A549 treated with CpdA at 1 μM for 4 hours (cell line): ENCODE measurements around the gene AJUBA. TPM values are rescaled to one million over a fixed set of nuclear protein-coding genes. Genes with fewer than 3 reads are reported as not detected.

Source experiments
- total RNA-seq: library from RNA; stranded (reverse); fragments of 200-300 nt; extraction: Qiagen RNA extraction; gene quantifications from 5 replicates; pipeline ENCODE4 v1.2.3, GENCODE V29; 2022; ENCODE audit warnings: low read depth

Gene AJUBA
- 34.2 to 45.0 TPM (median 38.1 TPM) in 5 replicates for total RNA-seq

GRCh38 chr14:22982477-22983245 lies at the start of gene AJUBA:
Gene AJUBA, minus strand, starts transcription at chr14:22982551. Its CDS starts 285 bp downstream, at chr14:22982266.

GRCh38 chr14:23009939-23010726 lies 27.8 kb upstream of the AJUBA start, which contains the start of gene C14orf93:
Gene C14orf93, minus strand, starts transcription at chr14:23010143. Its CDS starts 11,120 bp downstream, at chr14:22999023.

GRCh38 chr14:22929104-22929960 lies 53.0 kb downstream of the AJUBA start, which contains the start of gene PRMT5:
Gene PRMT5, minus strand, starts transcription at chr14:22929376. Its CDS starts 15 bp downstream, at chr14:22929361.

Other genes with a start within 250 kb of the AJUBA start
- 142 to 166 TPM (median 162 TPM) in 5 replicates for gene OXA1L, start 215.9 kb downstream of the AJUBA start, total RNA-seq
- gene SLC7A7, start 167.1 kb downstream of the AJUBA start, total RNA-seq = 9.2 to 15.7 TPM (median 11.5 TPM) in 5 replicates
- gene MRPL52, start 152.7 kb downstream of the AJUBA start, total RNA-seq = 133 to 211 TPM (median 184 TPM) in 5 replicates
- 0.61 to 0.91 TPM (median 0.84 TPM) in 5 replicates for gene MMP14, start 146.0 kb downstream of the AJUBA start, total RNA-seq
- gene LRP10, start 110.8 kb downstream of the AJUBA start, total RNA-seq = 60.9 to 85.0 TPM (median 77.1 TPM) in 5 replicates
- gene REM2, start 99.3 kb downstream of the AJUBA start, total RNA-seq = 0.26 to 0.38 TPM (median 0.33 TPM) in 5 replicates
- 66.0 to 72.5 TPM (median 68.1 TPM) in 5 replicates for gene RBM23, start 63.4 kb downstream of the AJUBA start, total RNA-seq
- gene PRMT5, start 53.2 kb downstream of the AJUBA start, total RNA-seq = 106 to 126 TPM (median 120 TPM) in 5 replicates
- gene HAUS4, start 25.5 kb downstream of the AJUBA start, total RNA-seq = 33.6 to 37.6 TPM (median 37.4 TPM) in 5 replicates
- 2.4 to 3.6 TPM (median 3.2 TPM) in 5 replicates for gene C14orf93, start 27.6 kb upstream of the AJUBA start, total RNA-seq
- 301 to 337 TPM (median 325 TPM) in 5 replicates for gene PSMB5, start 52.3 kb upstream of the AJUBA start, total RNA-seq
- not detected in 5 replicates for gene PSMB11, start 59.7 kb upstream of the AJUBA start, total RNA-seq
- 3.0 to 5.1 TPM (median 4.5 TPM) in 5 replicates for gene CDH24, start 75.0 kb upstream of the AJUBA start, total RNA-seq
- gene ACIN1, start 112.6 kb upstream of the AJUBA start, total RNA-seq = 107 to 118 TPM (median 110 TPM) in 5 replicates
- gene C14orf119, start 113.0 kb upstream of the AJUBA start, total RNA-seq = 76.3 to 112 TPM (median 109 TPM) in 5 replicates
- gene CIROP, start 122.4 kb upstream of the AJUBA start, total RNA-seq = not detected in 5 replicates
- gene CEBPE, start 136.7 kb upstream of the AJUBA start, total RNA-seq = not detected in 5 replicates
- gene SLC7A8, start 201.1 kb upstream of the AJUBA start, total RNA-seq = 0.18 to 0.82 TPM (median 0.42 TPM) in 5 replicates